ENCODE results near the gene HIP1.
"Not testable (repeated sequence)": the region's sequence is repeated elsewhere in the genome, so short reads cannot be mapped to it uniquely, and the experiment has no call there.

HIP1 gene

GRCh38 chr7:75682052-75682451 is 56.7 kb downstream of the HIP1 start:
- not testable (repeated sequence) for DNase-seq (ENCODE audit: low spot score)

- DNase-seq (ENCODE audit: low spot score): no peak
Observed at GRCh38 chr7:75679060-75679459, 59.7 kb downstream of the HIP1 start.

- no peak for DNase-seq (ENCODE audit: low spot score)
Observed at GRCh38 chr7:75669579-75669978, 69.2 kb downstream of the HIP1 start.

GRCh38 chr7:75667938-75668337 is 70.8 kb downstream of the HIP1 start:
- no peak for DNase-seq (ENCODE audit: low spot score)

- DNase-seq (ENCODE audit: low spot score): no peak
Observed at GRCh38 chr7:75663302-75663907, 75.3 kb downstream of the HIP1 start.

- no peak for DNase-seq (ENCODE audit: low spot score)
Observed at GRCh38 chr7:75662579-75663301, 76.0 kb downstream of the HIP1 start.

- DNase-seq (ENCODE audit: low spot score): no peak
Observed at GRCh38 chr7:75660566-75661215, 78.0 kb downstream of the HIP1 start.

GRCh38 chr7:75658802-75659201 is 79.9 kb downstream of the HIP1 start:
- no peak for DNase-seq (ENCODE audit: low spot score)

- DNase-seq (ENCODE audit: low spot score): no peak
Observed at GRCh38 chr7:75658369-75658768, 80.4 kb downstream of the HIP1 start.

- DNase-seq (ENCODE audit: low spot score): no peak
Observed at GRCh38 chr7:75657866-75658265, 80.9 kb downstream of the HIP1 start.

- DNase-seq (ENCODE audit: low spot score): no peak
Observed at GRCh38 chr7:75656740-75657139, 82.0 kb downstream of the HIP1 start.

- DNase-seq (ENCODE audit: low spot score): no peak
Observed at GRCh38 chr7:75655536-75655935, 83.2 kb downstream of the HIP1 start.

- DNase-seq (ENCODE audit: low spot score): no peak
Observed at GRCh38 chr7:75654855-75655254, 83.9 kb downstream of the HIP1 start.

- no peak for DNase-seq (ENCODE audit: low spot score)
Observed at GRCh38 chr7:75653651-75654050, 85.1 kb downstream of the HIP1 start.

- no peak for DNase-seq (ENCODE audit: low spot score)
Observed at GRCh38 chr7:75652788-75653187, 86.0 kb downstream of the HIP1 start.

- no peak for DNase-seq (ENCODE audit: low spot score)
Observed at GRCh38 chr7:75650681-75651080, 88.1 kb downstream of the HIP1 start.

- DNase-seq (ENCODE audit: low spot score): no peak
Observed at GRCh38 chr7:75650062-75650461, 88.7 kb downstream of the HIP1 start.

GRCh38 chr7:75649462-75649861 is 89.3 kb downstream of the HIP1 start:
- DNase-seq (ENCODE audit: low spot score): no peak

- DNase-seq (ENCODE audit: low spot score): no peak
Observed at GRCh38 chr7:75647709-75648438, 90.9 kb downstream of the HIP1 start.

GRCh38 chr7:75646571-75647102 is 92.1 kb downstream of the HIP1 start:
- DNase-seq (ENCODE audit: low spot score): no peak

- no peak for DNase-seq (ENCODE audit: low spot score)
Observed at GRCh38 chr7:75645570-75645969, 93.2 kb downstream of the HIP1 start.

GRCh38 chr7:75644589-75644988 is 94.2 kb downstream of the HIP1 start:
- no peak for DNase-seq (ENCODE audit: low spot score)
